ENCODE data around the gene ZNF883.

- TF ChIP-seq CTCF (IDR thresholded peaks at IDR 0.05 in 2 of 3, conservative IDR thresholded peaks at IDR 0.05 in 1 of 3; ENCODE audit: insufficient read depth in 2 of 3, low read depth in 1 of 3, low read length in 3 of 3) (peak; percentile 31 to 65 (median 43); a peak in 5 of 6 replicates), EP300 (IDR thresholded peaks at IDR 0.05; ENCODE audit: low read length) (no peak), ZNF431 (CRISPR knock-in tag; IDR thresholded peaks at IDR 0.05) (no peak), SRF (CRISPR knock-in tag; IDR thresholded peaks at IDR 0.05) (no peak)
Observed at GRCh38 chr9:112945620-112946208, 66.3 kb downstream of the ZNF883 start.

Measured in K562 (cell line).